HG03469 (cell line): Measurements from ENCODE around the gene DLK1.

Experiments
- ATAC-seq: cut with Tn5 transposase; IDR thresholded peaks from one replicate; pipeline ENCODE4 v1.9.1; 2021; ENCODE audit warnings: mild to moderate bottlenecking, moderate library complexity, moderate number of reproducible peaks; ENCODE audit not compliant: unreplicated experiment

DLK1 gene

DNA sequence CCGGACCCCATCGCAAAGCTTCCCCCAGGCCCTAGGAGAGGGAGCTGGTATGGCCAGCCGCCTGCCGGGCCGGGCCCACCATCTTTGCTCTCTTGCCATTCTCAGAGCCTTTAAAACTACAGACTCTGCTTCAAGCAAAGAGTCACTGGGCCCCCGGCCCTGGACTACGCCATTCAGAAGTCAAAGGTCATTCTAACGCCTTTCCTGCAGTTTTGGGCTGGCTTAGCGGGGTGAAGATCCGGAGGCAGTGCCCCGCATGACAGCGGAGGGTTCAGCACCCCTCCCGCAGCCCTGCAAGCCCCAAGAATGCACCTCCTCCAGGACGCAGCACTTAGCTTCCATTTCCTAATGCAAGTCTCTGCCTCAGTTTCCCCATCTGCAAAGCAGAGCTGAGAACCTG is 61.0 kb downstream of the DLK1 start:
- ATAC-seq, result no peak
